ENCODE data around the gene NEMP1. TPM values are rescaled to one million over a fixed set of nuclear protein-coding genes. Genes with fewer than 3 reads are reported as not detected.
"Not testable (repeated sequence)": the region's sequence is repeated elsewhere in the genome, so short reads cannot be mapped to it uniquely, and the experiment has no call there.

NEMP1 gene
- total RNA-seq, 2 experiments from 2014 or later, result 60.5 to 66.1 TPM

DNA sequence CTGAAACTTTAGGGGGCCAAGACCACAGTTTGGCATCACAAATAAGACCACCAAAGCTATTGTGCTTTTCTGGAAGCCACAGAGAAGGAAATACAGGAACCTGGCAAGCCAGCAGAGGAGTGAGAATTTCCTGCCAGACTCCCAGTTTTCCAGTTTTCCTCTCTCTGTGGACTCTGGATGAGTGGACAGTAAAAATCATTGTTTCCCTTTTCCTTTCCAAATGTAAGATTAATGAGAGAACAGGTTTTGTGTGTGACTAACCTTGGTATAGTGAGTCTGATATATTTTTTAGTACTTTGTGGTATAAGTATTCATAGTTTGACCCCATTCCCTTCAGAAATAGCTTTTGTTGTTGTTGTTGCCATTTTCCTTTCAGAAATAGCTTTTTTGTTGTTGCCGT is 59.7 kb downstream of the NEMP1 start:
- Mint-ChIP-seq H3K27ac (no peak overlapping the region), H3K36me3 (no peaks in the 10 kb centered on the region), H3K9me3 (ENCODE audit: low read depth) (no peaks in the 10 kb centered on the region), H3K4me1 (no peaks in the 10 kb centered on the region), H3K4me3 (no peak overlapping the region), H3K27me3 (peaks cover 18% of the 10 kb centered on the region)
- ATAC-seq (no peak), DNase-seq (no peak)
- CTCF ChIA-PET, result interaction anchor here (1.3 to 5.4 kb wide), 7 partner anchors 8 to 224 kb away, joined by 3 to 20 read pairs (median 4); partner anchors contain the start of gene ZBTB39

DNA sequence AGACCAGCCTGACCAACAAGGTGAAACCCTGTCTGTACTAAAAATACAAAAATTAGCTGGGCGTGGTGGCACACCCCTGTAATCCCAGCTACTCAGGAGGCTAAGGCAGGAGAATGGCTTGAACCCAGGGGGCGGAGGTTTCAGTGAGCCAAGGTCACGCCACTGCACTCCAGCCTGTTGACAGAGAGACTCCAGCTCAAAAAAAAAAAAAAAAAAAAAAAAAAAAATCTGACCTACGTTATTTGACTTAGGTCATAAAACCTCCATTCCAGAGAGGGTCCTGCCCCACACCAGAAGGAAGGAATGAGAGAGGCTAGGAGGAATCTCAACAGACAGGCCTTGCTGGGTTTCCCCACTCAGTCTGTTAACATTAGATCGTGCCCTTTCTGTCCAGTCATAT is 60.2 kb downstream of the NEMP1 start:
- not testable (repeated sequence) for H3K36me3 Mint-ChIP-seq; H3K9me3 Mint-ChIP-seq (ENCODE audit: low read depth); DNase-seq; ATAC-seq; H3K4me3 Mint-ChIP-seq; H3K27ac Mint-ChIP-seq; H3K4me1 Mint-ChIP-seq
- CTCF ChIA-PET, result interaction anchor here (1.3 to 5.4 kb wide), 8 partner anchors 8 to 225 kb away, joined by 3 to 20 read pairs (median 4); partner anchors contain the start of gene ZBTB39
- peaks cover 24% of the 10 kb centered on the region for H3K27me3 Mint-ChIP-seq

DNA sequence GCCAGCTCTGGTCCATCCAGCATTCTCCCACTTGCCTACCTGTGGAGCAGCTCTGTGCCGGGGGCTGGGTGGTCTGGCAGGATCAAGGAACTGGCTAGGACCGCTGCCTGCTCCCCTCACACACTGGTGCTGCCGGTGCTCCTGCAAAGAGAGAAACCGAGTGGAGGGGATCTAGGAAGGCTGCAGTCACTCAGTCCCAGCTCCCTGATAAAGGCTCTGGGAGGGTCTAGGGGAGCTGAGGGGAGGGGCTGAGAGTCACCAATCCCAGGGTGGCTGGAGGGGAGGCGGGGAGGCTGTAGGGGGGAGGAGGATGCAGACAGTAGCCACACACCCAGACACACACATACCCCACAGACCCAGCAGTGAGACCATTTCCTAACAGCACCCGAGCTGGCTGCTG is 62.2 kb downstream of the NEMP1 start, which contains the start of gene TAC3:
Gene TAC3, minus strand, starts transcription at position 182 of the 400 bp plus-strand sequence. CDS start 732 bp downstream, outside the sequence.
- Mint-ChIP-seq H3K27me3 (peaks cover 28% of the 10 kb centered on the region), H3K27ac (no peak within 1 kb of the TSS), H3K9me3 (ENCODE audit: low read depth) (no peaks in the 10 kb centered on the region), H3K4me3 (no peak within 1 kb of the TSS), H3K4me1 (peaks cover 7% of the 10 kb centered on the region), H3K36me3 (no peaks in the 10 kb centered on the region)
- DNase-seq (no peak), ATAC-seq (no peak)
- CTCF ChIA-PET, result interaction anchor here (0.8 to 5.4 kb wide), 6 partner anchors 10 to 96 kb away, joined by 3 to 20 read pairs (median 4); partner anchors contain the start of gene ZBTB39

DNA sequence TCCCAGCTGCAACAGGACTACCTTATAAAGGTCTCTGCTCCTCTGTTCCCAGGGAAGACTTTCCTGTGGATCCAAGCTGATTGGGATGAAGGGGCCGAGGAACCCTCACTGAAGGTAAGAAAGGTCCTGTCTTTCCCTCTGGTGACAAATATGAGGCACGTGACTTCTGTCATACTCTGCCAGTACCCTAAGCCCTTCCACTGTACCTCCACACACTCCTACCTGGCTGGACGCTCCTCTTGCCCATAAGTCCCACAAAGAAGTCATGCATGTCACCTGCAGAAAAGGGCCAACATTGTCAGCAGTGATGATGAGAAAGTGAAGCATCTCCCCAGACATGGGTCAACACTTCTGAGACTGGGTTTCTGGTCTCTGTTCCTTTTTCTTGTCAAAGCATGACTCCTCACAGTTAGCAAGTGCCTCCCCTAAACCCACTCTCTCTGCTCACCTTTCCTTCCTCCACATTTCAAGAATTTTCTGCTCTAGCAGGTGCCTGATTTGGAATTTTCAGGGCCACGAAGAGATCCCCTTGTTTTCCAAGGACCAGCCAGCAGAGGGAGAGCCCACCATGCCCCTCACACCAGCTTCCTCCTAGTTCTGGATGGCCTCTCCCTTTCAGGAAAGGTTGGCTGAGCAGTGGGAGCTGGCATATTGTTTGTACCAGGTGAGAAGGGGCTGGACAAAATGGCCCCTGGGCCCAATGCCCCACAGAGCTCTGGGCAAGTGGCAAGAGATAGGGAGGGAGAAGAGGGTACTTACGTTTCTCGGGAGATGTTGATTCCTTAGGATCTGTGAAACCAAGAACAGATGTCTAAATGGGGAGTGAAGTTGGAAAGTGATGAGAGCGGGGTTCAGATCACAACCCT is 65.8 kb downstream of the NEMP1 start:
- H3K36me3 Mint-ChIP-seq, result no peaks in the 10 kb centered on the region
- no peak overlapping the region for H3K27ac Mint-ChIP-seq
- no peak overlapping the region for H3K4me3 Mint-ChIP-seq
- no peaks in the 10 kb centered on the region for H3K9me3 Mint-ChIP-seq (ENCODE audit: low read depth)
- CTCF ChIA-PET, result interaction anchor here (0.5 to 1.1 kb wide), 4 partner anchors 48 to 264 kb away, joined by 3 to 4 read pairs (median 3); no protein-coding TSS in a partner anchor
- H3K4me1 Mint-ChIP-seq, result peaks cover 14% of the 10 kb centered on the region
- H3K27me3 Mint-ChIP-seq, result peaks cover 28% of the 10 kb centered on the region
- ATAC-seq (no peak), DNase-seq (no peak)

DNA sequence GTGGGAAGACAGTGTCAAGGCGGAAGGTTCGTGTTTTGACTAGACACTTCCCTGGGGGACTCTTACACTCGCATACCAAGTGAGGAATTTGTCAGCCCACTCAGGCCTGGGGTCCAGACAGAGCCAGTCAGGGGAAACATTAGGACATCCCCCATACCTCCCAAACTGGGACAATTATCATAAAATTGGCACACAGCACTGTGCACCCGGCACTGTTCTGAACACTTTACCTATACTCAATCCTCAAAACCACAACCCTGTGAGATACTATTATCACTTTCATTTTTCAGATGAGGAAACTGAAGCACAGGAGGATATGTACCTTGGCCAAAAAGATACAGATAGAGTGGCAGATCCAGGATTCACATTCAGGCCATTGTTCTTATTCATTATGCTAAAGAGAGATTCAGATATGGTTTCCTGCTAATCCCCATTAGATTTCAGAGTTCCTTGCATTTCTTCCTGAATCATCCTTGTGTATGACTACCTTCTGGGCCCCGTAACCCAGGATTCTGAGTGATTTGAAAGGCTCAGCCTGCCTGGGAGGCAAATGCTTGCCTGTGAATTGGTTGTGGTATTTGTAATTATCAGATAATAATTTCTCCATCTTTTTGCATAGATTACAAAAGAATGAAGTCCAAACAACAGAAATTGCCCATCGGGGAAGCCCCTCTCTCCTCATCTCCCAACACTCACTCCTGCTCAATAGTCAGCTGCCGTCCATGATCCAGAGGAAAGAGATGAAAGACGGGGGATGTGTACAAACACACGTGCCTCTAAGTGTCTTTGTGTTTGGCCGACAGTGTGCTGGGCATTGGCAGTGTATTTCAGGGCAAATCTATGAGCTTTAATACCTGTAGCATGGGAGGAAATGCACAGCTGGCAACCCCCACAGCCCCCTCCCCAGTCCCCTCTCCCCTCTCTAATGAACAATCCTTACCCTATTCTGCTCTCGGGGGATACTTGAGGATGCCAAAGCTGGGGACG is 66.9 kb downstream of the NEMP1 start:
- ATAC-seq (peak; percentile 73), DNase-seq (peak; percentile 53)
- Mint-ChIP-seq H3K4me3 (peak overlapping the region; percentile 9), H3K36me3 (no peaks in the 10 kb centered on the region), H3K27me3 (peaks cover 26% of the 10 kb centered on the region), H3K27ac (no peak overlapping the region), H3K9me3 (ENCODE audit: low read depth) (no peaks in the 10 kb centered on the region), H3K4me1 (peaks cover 23% of the 10 kb centered on the region)
- CTCF ChIA-PET, result interaction anchor here (0.5 to 8.6 kb wide), 16 partner anchors 8 to 248 kb away, joined by 3 to 88 read pairs (median 4); partner anchors contain the start of genes MYO1A and STAT6

DNA sequence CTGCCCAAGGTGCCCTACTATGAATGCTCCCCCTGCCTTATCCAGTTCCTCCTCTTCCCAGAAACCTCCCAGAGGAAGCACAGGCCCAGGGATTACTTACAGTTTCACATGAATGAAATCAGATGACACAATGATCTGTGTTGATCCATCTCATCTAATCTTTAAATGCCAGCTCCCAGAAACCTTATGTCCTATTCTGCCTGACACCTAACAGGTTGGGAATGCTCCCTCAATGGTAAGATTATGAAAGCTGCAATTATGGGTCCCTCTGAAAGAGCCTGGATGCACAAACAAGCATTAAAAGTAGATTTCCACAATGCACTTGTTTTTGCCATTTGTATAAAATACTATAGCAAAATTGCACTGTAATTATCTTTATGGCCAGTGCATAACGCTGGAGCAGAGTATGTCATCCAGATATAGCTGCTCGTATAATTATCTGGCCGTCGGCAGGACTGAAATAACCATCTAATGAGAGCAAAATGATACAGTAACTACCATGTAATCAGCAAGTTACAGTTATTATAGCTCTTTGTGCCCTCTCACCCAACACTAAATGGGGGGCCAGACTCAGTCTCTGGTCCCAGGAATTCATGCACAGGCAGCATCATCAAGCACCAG is 67.9 kb downstream of the NEMP1 start:
- Mint-ChIP-seq H3K4me3 (no peak overlapping the region), H3K4me1 (peaks cover 25% of the 10 kb centered on the region), H3K27ac (no peak overlapping the region), H3K36me3 (no peaks in the 10 kb centered on the region), H3K27me3 (peaks cover 24% of the 10 kb centered on the region), H3K9me3 (ENCODE audit: low read depth) (no peaks in the 10 kb centered on the region)
- DNase-seq, result no peak
- CTCF ChIA-PET, result interaction anchor here (0.7 to 8.6 kb wide), 15 partner anchors 9 to 175 kb away, joined by 3 to 88 read pairs (median 4); partner anchors contain the start of genes MYO1A and STAT6
- ATAC-seq, result no peak

DNA sequence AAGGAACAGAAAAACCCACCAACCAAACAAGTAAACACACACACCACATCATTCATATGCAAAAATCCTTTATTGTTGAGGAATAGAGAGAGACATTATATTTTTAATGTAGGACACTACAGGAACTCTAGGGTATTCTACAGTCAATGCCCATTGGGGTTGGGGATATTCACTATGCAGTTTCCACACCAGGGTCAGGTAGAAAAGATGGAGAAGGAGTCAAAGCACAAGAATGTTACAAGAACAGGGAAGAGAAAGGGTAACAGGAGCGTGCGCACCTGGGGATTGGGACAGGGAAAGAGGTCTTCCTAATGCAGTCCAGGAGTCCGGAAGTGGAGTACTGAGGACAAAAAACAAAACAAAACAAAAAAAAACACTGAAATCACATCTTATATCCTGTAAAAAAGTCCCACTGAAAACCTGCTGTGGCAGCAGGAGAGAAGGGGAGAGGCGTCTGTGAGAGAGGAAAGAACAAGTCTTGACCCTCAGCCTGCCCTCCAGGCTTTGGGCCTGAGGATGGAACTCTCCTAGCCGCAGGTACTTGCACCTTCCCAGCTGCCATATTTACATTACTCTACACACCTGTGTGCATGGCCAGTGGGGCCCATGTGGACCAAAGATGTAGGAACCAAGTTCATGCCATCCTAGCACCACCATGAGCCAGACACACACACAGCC is 68.5 kb downstream of the NEMP1 start:
- no peaks in the 10 kb centered on the region for H3K9me3 Mint-ChIP-seq (ENCODE audit: low read depth)
- H3K4me1 Mint-ChIP-seq, result peaks cover 32% of the 10 kb centered on the region
- H3K4me3 Mint-ChIP-seq, result no peak overlapping the region
- no peaks in the 10 kb centered on the region for H3K36me3 Mint-ChIP-seq
- no peak for DNase-seq
- H3K27me3 Mint-ChIP-seq, result peaks cover 20% of the 10 kb centered on the region
- no peak for ATAC-seq
- CTCF ChIA-PET, result interaction anchor here (1.0 to 8.6 kb wide), 13 partner anchors 8 to 176 kb away, joined by 3 to 88 read pairs (median 4); partner anchors contain the start of gene STAT6
- no peak overlapping the region for H3K27ac Mint-ChIP-seq

DNA sequence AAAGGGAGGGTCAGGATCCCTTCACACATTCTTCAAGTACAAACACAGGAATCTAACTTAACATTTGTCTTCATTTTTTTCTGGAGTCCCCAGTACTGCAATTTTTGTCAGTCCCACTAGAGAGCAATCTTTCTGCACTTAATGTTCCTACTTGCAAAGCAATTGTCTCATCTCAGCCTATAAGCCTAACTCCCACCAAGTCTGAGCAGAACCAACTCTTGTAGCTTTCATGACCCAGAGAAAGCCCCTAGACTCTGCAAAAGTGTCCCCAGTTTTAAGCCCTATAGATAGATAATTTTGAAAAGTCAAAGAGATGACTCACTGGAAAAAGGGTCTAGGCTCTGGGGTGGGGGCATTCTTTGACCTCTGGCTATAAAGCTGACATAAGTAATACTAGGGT is 70.4 kb downstream of the NEMP1 start:
- H3K36me3 Mint-ChIP-seq, result peaks cover 13% of the 10 kb centered on the region
- DNase-seq, result no peak
- H3K9me3 Mint-ChIP-seq (ENCODE audit: low read depth), result no peaks in the 10 kb centered on the region
- H3K27ac Mint-ChIP-seq, result peak overlapping the region; percentile 38
- H3K4me3 Mint-ChIP-seq, result no peak overlapping the region
- peaks cover 3% of the 10 kb centered on the region for H3K27me3 Mint-ChIP-seq
- CTCF ChIA-PET, result interaction anchor here (0.8 to 8.6 kb wide), 22 partner anchors 9 to 167 kb away, joined by 3 to 88 read pairs (median 5); partner anchors contain the start of genes STAT6 and TAC3
- peaks cover 36% of the 10 kb centered on the region for H3K4me1 Mint-ChIP-seq
- ATAC-seq, result peak; percentile 34

DNA sequence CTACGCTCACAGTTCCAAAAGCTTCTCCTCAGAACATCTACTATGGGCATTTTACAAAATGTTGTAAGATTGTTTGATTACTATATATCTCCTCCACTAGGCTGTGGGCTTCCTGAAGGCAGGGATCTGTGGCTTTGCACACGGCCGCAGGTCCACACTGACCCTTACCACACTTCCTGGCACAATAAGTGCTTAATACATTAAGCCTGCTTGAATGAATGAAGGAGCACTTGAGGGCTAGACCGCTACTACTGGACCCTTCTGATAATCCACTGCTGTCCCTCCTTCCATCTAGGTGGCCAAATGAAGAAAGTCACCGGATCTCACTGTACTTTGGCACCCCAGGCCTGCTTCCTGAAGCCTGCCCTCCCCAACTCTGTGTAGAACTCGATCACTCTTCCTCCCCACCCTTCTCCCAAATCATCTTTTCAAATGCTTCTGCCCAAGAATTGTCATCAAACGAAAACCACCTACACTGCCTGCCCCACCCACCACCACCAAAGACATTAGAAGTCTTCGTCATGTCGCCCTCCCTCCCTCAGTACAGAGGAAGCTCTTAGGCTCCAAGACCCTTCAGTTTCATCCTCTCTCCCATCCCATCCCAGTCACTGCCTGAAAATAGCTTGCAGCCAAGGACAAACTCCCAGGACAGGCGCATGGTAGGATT is 71.6 kb downstream of the NEMP1 start:
- H3K4me1 Mint-ChIP-seq, result peaks cover 35% of the 10 kb centered on the region

DNA sequence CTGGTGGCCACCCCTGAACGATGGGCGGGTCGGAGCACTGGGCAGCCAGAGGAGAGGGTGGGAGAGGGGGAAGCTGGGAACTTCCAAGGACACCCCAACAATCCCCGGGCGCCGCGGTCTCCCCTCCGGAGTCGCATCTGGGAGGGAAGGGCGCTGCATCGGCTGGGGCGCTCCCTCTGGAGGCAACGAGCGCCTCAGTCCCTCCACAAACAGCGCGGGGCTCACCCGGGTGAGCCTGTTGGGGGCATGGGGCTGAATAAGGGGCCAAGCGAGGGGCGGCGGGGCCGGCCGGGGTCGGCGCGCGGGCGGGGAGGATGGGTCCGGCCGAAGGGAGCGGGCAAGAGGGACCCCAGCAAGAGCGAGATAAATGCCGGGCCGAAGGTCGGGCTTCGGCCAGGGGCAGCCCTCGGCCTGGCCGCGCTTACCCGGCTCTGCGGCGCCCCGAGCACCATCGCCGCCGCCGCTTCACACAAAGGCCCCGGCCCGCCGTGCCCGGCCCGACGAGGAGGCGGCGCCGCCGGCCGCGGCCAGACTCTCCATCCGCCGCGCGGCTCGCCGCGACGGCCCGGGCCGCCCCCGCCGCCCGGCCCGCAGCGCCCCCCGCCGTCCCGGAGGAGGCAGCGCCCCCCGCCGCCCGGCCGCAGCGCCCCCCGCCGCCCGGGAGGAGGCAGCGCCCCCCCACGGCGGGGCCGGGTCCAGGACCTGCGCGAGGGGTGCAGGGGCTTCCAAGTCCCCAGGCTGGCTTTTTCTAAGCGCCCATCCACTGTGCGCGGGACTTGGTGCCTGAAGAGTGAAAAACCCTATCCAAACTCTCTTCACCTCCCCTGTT is 72.4 kb downstream of the NEMP1 start, which contains the start of gene ZBTB39:
Gene ZBTB39, minus strand, starts transcription at position 567 of the 829 bp plus-strand sequence. CDS start 1,629 bp downstream, outside the sequence.
- peak within 1 kb of the TSS; percentile 82 for H3K27ac Mint-ChIP-seq
- ATAC-seq (peak; percentile 82), DNase-seq (peak; percentile 70)
- H3K4me1 Mint-ChIP-seq, result peaks cover 34% of the 10 kb centered on the region
- H3K9me3 Mint-ChIP-seq (ENCODE audit: low read depth), result no peaks in the 10 kb centered on the region
- H3K4me3 Mint-ChIP-seq, result peak within 1 kb of the TSS; percentile 81
- H3K36me3 Mint-ChIP-seq, result peaks cover 22% of the 10 kb centered on the region
- CTCF ChIA-PET, result interaction anchor here (0.9 to 8.6 kb wide), 21 partner anchors 12 to 250 kb away, joined by 3 to 107 read pairs (median 8); partner anchors contain the start of genes HSD17B6, NEMP1, PRIM1 and STAT6
- H3K27me3 Mint-ChIP-seq, result no peaks in the 10 kb centered on the region

More for the DNA sequence above, 71.6 kb downstream of the NEMP1 start:
- peak overlapping the region; percentile 74 for H3K4me3 Mint-ChIP-seq
- no peaks in the 10 kb centered on the region for H3K27me3 Mint-ChIP-seq
- DNase-seq, result no peak
- no peak for ATAC-seq
- CTCF ChIA-PET, result interaction anchor here (0.8 to 8.6 kb wide), 15 partner anchors 11 to 176 kb away, joined by 3 to 88 read pairs (median 8); partner anchors contain the start of genes STAT6 and TAC3
- H3K36me3 Mint-ChIP-seq, result peaks cover 20% of the 10 kb centered on the region
- no peaks in the 10 kb centered on the region for H3K9me3 Mint-ChIP-seq (ENCODE audit: low read depth)
- peak overlapping the region; percentile 82 for H3K27ac Mint-ChIP-seq

Data from activated CD8-positive, alpha-beta memory T cell treated with anti-CD3 and anti-CD28 coated beads, Interleukin-2, amount 10 ng/mL, durations not matched to agents 7 days and 5 days (primary cell).